NCI-H774 (cell line): ENCODE measurements around the gene ELAVL1.
"Not testable (repeated sequence)": the region's sequence is repeated elsewhere in the genome, so short reads cannot be mapped to it uniquely, and the experiment has no call there.

Experiments used
- DNase-seq: peaks from one replicate; lab custom pipeline; 2025; lab: John Stamatoyannopoulos, UW

The ELAVL1 gene

DNA sequence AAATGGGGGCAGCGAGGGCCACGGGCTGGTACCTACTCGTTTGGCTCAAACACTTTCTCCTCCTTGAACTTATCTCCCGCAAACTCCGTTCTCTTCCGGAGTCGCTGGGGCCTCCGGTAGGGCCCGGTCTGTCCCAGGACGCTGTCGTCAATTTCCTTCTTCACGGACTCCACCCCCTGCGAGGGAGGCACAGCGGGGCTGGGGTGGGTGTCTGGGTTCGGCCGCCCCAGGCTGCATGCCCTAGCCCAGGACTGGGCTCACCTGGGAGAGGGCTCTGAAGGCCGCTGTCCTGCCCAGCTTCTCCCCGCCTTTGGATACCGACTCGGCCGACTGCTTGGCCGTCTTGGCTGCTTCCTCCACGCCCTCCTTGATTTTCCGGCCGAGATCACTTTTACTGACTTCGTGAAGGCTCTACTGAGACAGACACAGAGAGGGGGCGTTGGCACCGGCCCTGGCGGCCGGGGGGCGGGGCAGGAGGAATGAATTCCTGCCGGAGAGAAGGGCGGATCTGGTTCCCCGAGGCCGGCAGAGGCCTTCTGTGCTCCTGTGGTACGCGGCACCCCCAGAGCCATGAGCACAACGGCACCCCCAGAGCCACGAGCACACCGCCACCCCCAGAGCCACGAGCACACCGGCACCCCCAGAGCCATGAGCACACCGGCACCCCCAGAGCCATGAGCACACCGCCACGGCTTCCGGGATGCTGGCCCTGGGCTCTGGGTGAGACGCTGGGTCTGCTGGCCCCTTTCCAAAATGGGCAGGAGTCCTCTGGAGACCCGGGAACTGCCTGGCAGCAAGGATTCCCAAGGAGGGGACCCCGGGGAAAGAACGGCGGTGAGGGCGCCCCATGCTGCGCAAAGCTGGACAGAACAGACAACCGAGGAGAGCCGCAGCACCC is 71.4 kb downstream of the ELAVL1 start:
- DNase-seq = no peak

DNA sequence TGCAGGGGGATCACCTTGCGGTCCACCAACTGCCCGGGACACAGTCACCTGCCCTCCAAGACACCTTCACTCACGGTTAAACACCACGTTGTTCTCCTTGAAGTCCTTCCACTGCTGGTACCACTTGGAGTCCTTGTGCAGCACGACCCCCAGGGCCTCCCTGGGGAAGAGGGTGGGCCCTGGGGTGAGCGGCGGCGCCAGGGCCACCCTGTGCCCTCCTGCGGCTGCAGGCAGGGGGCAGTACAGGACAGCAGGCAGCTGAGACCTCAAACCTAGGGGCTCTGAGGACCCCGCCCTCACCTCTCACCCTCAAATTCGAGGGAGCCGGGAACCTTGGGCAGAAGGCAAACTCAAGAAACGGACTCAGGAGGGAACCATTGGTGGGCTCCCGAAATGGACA is 72.0 kb downstream of the ELAVL1 start:
- no peak for DNase-seq

DNA sequence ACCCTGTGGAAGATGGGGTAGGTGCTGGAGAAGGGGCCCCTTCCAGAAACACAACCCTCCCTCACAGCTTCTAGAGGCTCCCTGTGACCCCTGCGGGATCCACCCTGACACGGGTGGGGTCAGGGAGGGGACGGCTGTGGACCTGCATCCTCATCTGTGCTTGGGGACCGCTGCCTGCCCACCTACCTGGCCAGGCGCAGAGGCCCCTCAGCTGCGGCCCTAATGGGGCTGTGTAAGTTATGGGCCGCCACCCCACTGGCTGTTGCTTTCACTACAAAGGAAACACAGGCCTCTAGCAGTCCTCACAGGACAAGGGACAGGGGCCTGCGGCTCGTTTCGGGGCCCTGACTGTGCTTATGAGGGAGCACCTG is 72.5 kb downstream of the ELAVL1 start:
- DNase-seq = no peak

DNA sequence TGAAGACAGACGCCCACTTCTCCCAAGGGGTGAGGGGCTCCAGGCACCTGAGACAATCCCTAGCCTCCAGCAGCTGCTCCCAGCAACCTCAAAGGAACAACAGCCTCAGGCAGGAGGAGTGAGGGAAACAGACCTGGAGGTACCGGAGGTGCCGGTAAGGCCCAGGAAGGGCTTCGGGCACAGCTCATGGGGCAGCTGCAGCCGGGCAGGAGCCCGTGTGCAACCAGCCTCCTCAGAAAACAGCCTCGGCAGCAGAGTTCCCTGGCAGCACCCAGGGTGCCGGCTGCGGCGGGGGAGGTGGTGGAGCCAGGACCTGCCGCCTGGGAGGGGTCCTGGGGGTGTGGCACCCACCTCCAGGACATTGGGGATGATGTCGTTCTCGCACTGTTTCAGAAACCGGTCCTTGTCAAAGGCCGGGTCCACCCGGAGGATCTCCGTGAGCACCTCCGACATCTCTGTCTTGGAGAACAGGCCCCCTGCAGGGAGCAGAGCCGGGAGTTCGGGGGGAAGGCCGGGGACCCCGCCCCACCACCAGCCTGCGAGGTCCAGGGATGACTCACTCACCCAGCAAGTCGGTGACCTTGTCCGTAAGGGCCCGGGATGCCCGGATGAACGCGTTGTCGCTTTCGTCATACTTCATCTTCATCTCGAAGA is 73.0 kb downstream of the ELAVL1 start:
- DNase-seq = no peak

DNA sequence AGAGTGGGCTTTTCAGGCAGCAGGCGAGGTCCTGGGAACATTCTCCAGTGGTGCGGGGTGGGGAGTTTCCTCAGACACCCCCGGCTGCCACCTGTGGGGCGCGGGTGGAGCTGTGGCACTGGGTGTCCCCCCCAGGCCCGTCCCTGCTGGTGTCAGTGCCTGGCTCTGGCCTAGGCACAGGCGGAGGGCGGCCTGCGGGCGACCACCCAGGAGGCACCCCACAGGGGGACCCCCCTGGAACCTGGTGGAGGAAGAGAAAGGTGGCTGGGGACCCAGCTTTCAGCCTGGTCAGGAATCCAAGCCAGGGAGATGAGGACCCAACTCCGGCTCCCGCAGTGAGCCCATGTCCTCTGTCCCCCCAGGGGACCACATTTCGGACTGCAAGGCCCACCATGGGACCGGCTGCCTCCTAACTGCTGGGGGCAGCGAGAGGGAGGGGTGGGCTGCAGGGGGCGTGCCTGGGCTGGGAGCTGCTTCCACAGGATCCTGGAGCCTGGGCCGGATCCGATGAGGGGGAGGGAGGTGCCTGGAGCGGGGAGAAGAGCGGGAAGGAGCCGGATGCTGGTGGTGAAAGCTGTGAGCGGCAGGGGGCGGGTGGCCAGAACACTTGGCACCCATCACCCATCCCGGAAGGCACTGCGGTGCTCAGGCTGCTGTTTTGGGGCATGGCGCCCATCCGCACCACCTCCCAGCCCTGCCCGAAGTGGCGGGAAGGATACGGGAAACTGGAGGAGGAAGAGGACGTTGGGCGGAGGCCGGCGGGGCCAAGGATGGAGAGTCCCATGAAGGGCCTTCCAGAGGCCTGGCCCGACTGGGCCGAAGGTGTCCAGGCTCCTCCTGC is 74.0 kb downstream of the ELAVL1 start:
- DNase-seq = no peak

- DNase-seq = no peak
Measured at GRCh38 chr19:7930765-7931164, 74.7 kb downstream of the ELAVL1 start.

DNA sequence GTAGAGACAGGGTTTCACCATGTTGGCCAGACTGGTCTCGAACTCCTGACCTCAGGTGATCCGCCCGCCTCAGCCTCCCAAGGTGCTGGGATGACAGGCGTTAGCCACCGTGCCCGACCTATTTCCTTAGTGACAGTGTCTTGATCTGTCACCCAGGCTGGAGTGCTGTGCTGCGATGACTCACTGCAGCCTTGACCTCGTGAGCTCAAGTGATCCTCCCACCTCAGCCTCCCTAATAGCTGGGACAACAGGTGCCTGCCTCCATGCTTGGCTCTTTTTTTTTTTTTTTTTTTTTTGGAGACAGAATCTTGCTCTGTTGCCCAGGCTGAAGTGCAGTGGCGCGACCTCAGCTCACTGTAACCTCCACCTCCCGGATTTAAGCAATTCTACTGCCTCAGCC is 75.4 kb downstream of the ELAVL1 start:
- not testable (repeated sequence) for DNase-seq

DNA sequence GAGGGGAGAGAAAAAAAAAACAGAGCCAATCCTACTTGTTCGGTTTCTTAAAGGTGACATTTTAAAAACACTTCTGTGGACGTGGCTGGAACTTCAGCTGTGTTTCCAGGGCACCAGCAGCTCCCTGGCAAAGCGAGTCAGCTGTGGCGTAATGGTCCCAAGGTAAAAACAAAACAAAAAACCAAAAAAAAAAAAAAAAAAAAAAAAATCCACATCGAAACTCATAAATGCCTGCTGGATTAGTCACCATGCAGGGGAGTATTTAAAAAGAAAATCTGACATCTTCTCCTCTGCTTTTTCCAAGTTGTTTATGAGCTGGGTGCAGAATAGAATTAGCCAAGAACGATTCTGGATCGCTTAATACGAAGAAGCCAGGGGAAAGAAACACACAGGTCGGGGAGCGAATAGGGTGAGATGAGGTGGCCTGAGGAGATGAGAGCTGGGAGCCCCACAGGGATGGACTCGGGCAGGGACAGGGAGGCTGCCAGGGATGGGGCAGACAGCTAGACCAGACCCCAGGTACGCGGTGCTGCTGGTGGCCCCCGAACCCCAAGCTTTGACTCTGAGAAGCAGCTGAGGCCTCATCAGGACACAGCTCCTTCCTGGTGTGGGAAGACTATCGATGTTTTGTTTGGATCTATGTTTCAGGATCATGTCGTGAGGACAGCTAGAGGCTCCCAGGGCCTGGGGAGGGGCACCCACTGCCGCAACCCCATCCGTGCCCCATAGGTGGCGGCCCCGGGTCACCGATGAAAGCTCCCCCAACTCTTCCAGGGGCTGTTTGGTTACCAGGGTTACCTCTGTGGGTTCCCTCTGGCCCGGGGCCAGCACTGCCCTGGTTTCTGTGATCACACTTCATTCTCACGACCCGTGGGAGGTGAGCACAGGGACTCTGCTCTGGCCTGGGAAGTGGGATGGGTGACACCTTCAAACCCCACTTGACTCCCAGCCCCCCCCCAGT is 76.4 kb downstream of the ELAVL1 start:
- no peak for DNase-seq

DNA sequence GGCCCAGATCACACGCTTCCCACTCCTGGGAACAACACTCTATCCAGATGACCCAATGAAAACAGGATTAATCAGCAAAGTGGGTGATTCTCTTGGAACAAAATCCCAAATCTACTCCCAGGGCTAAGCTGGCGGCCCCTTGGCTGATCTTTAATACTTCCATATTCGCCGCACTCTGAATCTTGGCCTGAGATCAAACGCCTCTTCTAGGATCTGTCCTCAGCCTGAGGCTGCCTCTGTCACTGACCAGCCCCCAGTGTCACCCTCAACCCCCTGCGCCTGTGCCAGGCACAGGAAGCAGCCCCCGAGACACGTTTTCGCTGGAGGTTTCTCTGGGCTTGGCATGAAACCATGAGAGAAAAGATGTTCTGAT is 77.1 kb downstream of the ELAVL1 start:
- DNase-seq = no peak

- DNase-seq = no peak
Measured at GRCh38 chr19:7927605-7928333, 77.7 kb downstream of the ELAVL1 start.

DNA sequence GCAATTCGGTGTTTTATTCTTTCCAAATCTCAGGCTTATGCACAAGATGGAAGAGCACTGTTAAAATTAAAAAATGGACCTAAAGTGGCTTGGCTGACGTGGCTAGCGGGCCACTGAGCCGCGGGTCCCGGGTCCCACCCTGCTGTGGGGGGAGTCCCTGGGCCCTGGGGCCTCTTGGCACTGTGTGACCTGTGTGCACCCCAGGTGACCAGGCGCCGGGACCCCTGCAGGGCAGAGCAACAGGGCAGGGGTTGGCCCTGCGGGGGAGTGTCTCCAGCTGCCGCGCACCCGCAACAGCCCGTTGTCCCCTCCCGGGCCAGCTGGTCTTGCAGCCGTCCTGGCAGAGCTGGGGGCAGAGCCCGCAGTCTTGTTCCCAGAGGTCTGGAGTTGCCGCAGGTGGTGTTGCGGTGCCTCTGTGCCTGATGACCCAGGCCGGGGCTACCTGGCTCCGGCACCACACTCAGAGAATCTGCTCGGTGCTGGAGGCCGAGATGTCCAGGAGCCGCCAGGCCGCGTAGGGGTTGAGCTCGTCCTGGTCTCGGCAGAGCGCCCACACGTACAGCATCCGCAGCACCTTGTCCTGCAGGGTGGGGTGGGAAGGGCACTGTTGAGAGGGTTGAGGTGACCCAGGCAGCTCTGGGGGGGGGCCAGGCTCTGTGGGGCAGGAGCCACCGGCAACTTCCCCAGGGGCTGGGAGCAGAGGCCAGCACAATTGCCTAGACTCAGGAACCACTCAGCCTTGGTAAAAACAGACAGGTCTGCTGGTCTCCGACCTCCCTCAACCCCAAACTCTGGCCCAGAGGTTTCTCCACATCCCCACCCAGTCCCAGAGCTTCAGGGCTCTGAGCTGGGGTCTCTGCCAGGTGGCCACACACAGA is 78.5 kb downstream of the ELAVL1 start:
- DNase-seq = no peak

- peak; percentile 43 for DNase-seq
Measured at GRCh38 chr19:7926021-7926726, 79.3 kb downstream of the ELAVL1 start, which contains the start of gene CTXN1. Gene CTXN1, minus strand, starts transcription at chr19:7926135. Its CDS starts 597 bp downstream, at chr19:7925538.

GRCh38 chr19:7925171-7925851 is 80.1 kb downstream of the ELAVL1 start:
- peak; percentile 34 for DNase-seq

DNA sequence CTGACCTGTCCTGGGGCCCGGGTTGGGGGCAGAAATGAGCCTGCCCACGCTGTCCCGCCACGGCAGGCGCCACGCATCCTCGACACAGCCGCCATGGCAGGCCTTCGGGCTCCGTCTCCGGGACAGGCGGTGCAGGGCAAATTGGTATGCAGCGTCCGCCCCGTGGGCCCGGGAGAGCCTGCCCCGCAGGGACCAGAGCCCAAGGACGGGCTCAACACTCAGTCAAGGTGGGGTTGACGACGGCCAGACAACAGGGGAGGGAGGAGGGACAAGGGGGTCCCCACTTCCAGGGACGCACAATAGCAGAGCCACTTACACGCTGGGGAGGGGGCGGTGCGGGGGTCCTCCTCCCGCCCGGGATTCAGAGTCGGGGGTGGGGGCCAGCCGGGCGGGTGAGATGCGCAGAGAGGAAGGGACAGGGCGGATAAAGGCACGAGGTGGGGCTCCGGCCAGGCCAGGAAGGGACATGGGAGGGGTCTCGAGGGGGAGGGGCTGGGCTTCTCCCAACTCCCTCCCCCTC is 80.7 kb downstream of the ELAVL1 start:
- no peak for DNase-seq

- no peak for DNase-seq
Measured at GRCh38 chr19:7924241-7924640, 81.2 kb downstream of the ELAVL1 start.

- no peak for DNase-seq
Measured at GRCh38 chr19:7923295-7924191, 81.9 kb downstream of the ELAVL1 start.

GRCh38 chr19:7922836-7923195 is 82.6 kb downstream of the ELAVL1 start:
- no peak for DNase-seq
